GM18867 (cell line): ENCODE measurements around the gene PLB1.
A peak's percentile ranks its signal among the peaks of the same experiment; 100 is the strongest.
"Not testable (repeated sequence)": the region's sequence is repeated elsewhere in the genome, so short reads cannot be mapped to it uniquely, and the experiment has no call there.

Experiments used
- ATAC-seq: cut with Tn5 transposase; IDR thresholded peaks from one replicate; pipeline ENCODE4 v1.9.1; 2021; ENCODE audit warnings: mild to moderate bottlenecking, moderate library complexity; ENCODE audit not compliant: unreplicated experiment

Gene PLB1

DNA sequence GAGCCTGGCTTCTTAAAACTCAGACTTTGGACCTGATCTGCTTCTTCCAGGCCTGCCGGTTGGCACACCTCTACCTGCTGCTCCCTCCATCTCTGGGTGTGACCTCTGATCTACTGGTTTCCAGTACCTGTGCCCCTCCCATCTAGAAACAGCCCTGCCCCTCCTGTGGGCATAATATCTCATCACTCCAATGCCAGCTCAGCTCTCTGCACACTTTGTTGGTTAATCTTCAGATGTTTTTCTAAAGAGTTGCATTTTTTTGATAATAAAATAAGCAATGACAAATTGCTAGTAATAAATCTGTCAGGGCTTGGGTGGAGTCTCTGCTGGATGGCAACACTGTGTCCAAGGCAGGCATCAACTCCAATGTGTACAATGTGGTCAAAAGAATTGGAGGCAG, 166.2 kb downstream of the PLB1 start:
- no peak for ATAC-seq

DNA sequence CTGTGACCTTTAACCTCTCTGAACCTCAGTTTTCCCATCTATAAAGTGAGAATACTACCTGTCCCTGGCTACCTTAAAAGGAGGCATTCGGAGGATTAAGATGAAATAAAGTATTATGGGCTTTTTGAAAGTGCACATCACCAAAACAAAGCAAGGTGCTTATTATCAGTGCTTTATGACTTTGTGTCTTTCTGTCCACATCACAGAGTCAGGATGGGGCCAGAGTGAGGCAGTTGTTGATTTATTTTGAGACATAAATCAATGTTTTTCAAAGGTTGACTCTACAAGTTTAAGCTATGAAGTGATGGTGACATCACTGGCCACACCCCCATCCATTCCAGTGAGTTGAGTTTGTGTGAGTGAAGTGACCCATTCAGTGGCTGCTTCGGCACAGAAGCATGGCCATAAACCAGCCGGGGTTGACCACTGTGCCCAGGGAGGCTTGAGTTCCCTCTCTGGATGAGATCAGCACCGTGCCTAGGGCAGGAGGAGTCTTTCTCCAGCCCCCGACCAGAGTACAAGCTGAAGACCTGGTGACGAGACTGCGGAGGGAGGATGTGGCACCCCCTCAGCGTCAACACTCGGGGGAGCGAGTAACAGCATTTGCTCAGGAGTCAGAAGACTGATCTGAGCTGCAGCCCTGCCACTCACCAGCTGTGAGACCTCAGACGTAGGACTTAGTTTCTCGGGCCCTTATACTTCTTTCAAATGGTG, 166.8 kb downstream of the PLB1 start:
- ATAC-seq = no peak

- no peak for ATAC-seq
Measured at GRCh38 chr2:28663359-28663758, 167.5 kb downstream of the PLB1 start.

DNA sequence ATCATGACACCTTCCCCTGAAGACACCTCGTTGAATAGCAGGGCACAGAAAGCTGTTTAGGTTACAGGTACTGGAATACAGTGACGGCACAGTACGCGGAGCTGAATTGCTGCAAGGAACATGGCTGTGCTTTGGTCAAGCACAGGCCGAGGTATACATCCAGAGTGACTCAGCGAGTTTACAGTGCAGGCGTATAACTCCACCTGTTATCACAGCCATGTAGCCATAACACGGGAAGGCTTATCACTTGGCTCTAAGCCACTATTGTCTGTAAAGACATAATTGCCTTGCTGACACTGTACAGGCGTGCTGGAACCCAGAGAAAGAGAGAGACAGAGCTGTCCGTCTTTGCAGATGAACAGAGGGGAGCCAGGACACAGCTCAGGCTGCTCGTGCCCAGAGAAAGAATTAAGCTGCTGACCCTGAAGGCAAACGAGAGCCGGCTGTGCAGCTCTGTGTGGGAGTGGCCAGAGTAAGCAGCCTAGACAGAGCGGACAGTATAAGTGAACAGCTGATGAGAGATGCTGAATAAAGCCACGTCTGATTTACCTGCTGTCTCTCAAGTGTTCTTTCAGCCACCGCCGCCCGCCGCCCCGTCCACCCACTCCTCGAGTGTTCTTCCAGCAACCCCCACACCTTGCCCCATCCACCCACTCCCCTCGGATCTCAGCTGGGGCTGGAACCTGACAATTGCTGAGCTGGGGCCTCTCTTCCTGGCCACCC, 168.4 kb downstream of the PLB1 start:
- ATAC-seq = no peak

GRCh38 chr2:28665041-28665704, 169.3 kb downstream of the PLB1 start:
- ATAC-seq = no peak

DNA sequence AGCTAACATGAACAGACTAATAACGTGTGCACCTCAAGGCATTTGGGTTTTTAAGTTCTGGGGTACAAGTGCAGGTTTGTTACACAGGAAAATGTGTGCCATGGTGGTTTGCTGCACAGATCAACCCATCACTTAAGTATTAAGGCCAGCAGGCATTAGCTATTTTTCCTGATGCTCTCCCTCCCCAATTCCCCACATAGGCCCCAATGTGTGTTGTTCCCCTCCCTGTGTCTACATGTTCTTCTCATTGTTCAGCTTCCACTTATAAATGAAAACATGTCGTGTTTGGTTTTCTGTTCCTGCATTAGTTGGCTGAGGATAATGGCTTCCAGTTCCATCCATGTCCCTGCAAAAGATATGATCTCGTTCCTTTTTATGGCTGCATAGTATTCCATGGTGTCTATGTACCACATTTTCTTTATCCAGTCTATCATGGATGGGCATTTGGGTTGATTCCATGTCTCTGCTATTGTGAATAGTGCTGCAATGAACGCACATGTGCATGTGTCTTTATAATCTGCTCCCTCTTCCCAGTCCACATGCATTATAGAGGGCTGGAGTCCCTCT, 170.0 kb downstream of the PLB1 start:
- ATAC-seq = not testable (repeated sequence)

DNA sequence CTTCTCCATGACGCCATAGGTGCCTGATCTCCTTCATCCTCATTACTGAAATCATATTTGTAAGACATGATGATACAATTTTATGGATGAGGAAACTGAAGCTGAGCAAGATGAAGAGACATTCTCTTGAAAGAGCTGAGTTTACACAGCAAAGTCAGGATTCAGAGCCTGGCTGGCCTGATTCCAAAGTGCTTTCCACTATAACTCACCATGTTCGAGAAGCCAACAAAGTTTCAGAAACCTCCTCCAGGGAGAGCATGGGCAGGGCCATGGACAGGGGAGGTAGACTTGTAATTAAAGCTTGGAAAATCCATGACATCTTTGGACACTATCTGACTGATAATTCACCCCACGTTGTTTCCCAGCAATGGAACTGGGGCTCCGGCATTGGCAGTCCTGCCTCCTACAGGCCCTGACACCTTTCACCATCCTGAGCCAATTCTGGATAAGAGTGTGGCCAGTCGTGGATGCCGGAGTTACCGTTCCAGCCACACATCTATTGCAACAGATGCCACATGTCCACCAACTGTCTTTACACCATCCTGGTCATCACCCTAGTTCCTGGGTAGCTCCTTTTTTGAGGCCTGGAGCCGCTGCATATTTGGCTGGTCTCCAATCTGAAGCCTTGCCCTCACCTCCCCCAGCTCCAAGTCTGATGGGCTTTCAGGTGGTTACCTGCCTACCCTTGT, 170.8 kb downstream of the PLB1 start:
- ATAC-seq = no peak

DNA sequence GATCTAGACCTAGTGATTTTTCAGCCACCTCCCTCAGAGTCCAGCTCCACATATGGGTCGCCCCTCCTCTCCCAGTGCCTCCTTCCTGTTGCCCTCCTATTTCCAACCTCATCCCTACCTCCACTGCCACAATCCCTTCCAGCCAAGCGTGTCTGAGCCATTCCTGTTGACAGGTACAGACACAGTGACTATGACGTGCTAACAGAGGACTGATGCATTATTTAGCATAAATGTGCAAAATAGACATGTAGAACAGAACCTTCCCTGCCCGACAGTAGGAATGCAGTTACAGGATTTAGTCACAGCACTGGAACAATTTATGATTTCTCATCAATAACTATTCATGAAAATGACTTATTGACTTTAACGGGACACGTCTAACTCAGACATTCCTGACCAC, 171.4 kb downstream of the PLB1 start:
- no peak for ATAC-seq

DNA sequence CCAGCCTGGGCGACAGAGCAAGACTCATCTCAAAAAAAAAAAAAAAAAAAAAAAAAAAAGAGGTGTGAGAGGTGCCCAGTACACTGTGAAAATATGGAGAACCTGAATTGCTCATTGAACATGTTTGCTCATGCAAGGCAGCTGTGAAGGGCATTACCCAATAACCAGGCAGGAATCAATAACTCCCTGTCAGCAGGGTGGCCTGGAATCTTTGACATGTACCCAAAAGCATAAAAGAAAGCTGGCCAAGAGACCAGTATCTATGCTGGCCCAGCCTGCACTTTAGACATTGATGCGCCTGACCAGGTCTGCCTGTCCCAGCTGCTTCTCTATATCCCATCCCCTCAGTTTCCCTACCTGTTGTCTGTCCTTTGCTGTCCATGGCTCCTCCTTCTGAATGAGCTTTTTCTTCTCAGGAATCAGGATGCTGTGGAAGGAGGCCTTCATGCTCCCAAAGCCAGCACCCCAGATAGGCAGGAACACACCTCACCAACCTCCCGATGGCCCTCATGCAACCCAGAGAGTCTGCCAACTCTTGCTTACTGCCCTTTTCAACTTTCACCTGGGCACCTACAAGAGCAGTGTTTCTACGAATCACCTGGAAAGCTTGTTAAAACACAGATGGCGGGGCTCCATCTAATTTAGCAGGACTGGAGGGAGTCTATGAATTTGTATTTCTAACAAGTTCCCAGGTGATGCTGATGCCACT, 172.4 kb downstream of the PLB1 start:
- no peak for ATAC-seq

DNA sequence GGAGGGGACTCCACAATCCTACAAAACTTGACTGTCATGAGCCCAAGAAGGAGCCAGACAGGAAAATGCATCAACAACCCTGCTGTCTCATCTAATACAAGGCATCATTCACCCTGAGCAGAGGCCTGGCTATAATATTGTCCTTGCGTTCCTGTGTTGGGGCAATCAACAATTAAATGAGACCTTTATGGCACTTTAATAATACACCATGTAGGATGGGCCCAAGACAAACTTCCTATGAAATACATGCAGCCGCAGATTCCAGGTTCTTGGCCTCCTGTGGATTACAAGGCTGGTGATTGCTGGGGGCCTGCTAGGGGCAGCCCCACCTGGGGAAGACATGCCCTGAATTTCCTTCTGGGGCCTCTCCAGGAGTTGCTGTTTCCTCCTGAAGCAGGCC, 173.0 kb downstream of the PLB1 start:
- ATAC-seq = no peak

- no peak for ATAC-seq
Measured at GRCh38 chr2:28670856-28671255, 175.0 kb downstream of the PLB1 start.

- no peak for ATAC-seq
Measured at GRCh38 chr2:28673338-28673737, 177.5 kb downstream of the PLB1 start.

DNA sequence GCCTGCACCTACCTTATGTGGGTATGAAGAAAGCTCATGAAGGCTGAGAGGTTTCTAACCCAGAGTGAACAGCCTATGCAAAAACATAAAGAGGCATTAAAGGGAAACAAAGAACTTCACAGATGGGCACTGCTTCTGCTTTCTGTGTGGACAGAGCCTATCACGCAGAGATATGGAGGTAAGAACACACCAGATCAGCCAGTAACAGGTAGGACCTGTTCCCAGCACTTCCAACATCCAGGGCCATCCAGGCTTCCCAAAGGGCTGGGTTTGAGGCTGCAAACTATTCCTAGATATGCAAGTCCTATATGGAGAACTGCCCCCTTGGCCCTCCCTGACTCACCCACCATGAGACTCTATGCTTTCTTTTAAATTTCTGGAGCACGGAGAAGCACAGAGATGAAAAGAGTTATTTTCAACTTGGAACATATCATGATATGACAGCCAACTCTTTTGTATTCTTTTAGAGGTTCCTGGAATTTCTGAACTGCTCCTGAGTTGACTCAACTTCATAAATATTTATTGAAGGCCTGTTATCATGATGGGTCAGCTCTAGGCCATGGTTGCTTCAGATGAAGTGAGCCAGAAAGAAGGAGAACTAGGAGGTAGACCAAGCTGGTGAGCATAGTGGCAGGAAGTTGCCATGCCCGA, 178.3 kb downstream of the PLB1 start:
- no peak for ATAC-seq

DNA sequence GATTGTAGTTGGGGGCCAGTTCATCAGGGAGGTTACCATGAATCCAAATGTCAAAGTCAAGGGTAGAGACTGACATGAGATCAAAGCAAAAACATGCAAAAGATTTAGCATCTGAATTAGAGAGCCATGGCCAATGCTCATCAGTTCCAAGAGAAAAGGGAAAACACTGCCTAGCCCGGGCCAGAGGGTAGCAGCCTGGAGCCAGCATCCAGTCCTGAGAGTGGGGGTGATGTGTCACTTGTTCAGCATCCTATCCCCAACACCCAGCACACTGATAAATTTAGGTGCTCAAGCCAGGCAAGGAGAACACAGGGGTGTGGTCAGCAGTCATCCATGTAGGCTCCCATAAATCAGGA, 178.8 kb downstream of the PLB1 start:
- no peak for ATAC-seq

DNA sequence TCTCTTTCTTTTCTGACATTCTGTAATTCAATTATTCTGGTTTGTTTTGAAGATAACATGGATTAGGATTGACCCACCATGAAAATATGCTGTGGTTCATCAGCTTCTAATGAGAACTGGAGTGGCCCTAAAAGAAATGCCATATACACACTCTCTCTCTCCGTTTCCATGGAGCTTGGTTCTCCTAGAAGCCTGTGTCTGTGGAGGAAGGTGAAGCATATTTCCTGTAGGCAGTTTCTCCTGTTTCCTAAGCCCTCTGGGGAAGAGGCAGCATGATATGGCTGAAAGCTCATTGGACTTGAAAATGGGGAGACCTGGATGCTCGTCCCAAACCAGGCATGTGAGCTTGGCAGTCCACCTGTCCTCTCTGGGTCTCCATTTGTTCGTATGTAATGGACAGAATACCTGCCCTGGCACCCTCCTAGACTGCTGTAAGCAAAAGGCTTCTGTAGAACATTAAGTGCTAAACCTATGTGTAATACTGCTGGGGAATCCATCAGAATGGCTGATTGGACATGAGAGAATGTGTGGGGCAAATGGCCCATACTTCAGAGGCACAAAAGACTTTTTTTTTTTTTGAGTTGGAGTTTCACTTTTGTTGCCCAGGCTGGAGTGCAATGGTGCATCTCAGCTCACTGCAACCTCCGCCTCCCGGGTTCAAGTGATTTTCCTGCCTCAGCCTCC, 180.4 kb downstream of the PLB1 start:
- ATAC-seq = no peak

GRCh38 chr2:28678175-28678855, 182.5 kb downstream of the PLB1 start:
- ATAC-seq = no peak

DNA sequence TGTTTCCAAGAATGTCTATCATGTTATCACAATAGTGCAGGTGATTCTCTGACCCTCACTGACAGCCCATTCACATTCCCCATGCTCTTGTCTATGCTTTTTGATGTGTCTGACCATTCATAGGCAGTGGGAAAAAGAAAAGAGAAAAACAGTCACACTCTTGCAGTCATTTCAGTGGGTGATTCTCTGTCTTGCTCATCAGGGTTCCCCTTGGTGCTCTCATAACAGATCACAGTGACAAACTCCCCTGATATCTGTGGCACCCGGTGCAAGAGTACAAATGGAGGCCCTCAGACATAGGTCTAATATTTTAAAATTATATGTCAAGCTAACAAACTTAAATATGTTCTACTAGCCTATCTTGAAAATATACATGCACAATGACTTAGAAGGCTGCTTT, 183.1 kb downstream of the PLB1 start:
- ATAC-seq = no peak

DNA sequence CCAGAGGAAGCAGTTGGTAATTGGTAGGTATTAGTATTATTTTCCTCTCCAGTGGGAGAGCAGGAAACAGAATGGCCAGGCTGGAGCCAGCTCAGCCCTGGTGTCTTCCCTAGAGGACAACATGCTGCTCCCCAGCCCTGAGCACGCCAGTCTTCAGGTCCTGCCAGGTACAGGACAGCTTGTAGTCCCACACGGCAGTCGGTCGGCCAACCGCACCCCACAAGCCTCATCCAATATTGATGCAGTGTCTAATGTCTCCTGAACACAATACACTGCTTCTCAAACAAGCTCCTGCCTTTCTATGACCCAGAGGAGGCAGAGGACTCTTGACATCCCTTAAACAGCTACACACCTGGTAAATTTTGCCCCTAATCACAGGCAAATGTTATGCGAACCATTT, 184.8 kb downstream of the PLB1 start:
- ATAC-seq = no peak

GRCh38 chr2:28681158-28681571, 185.3 kb downstream of the PLB1 start:
- ATAC-seq = peak; percentile 89
